Adipose tissue (tissue), 3 donors: Measurements from ENCODE around the gene FAM163B. TPM values are rescaled to one million over a fixed set of nuclear protein-coding genes. Genes with fewer than 3 reads are reported as not detected.

Source experiments
- H3K27ac ChIP-seq: one replicate; pipeline ENCODE4 v1.5.1; 2013; ENCODE audit warnings: low read depth, low read length
- WGBS, 3 donors: extraction: QIAGEN DNeasy Blood & Tissue Kit; methylation state at CpG; one replicate each; pipeline ENCODE4 v1.1.7; 2013; 5-methylcytosine and 5-hydroxymethylcytosine counted together
- polyA plus RNA-seq, 3 donors: library from polyadenylated mRNA; stranded (reverse); fragments of 200-250 nt; gene quantifications; one replicate each; pipeline ENCODE4 v1.2.3, GENCODE V29; 2013
- donor health status: healthy with polysubstance abuse.
- donor health status: Bipolar disorder and iron deficiency.
- donor health status: healthy.

The FAM163B gene
- polyA plus RNA-seq, 3 donors = not detected

- 82 to 92% (median 86%) methylated on average over 7 of the region's 7 CpGs for WGBS, 3 donors
- H3K27ac ChIP-seq = no peak overlapping the region
These were observed 32.1 kb upstream of the FAM163B start for GRCh38 chr9:133641396-133641655.

GRCh38 chr9:133640580-133641395 lies 31.6 kb upstream of the FAM163B start:
- 78 to 88% (median 86%) methylated on average over 13 of the region's 13 CpGs for WGBS, 3 donors
- no peak overlapping the region for H3K27ac ChIP-seq

- H3K27ac ChIP-seq = no peak overlapping the region
- 88 to 99% (median 92%) methylated on average over 7 of the region's 7 CpGs for WGBS, 3 donors
These were observed 31.0 kb upstream of the FAM163B start for GRCh38 chr9:133640160-133640559.

- WGBS, 3 donors = 86 to 91% (median 90%) methylated on average over 8 of the region's 8 CpGs
- H3K27ac ChIP-seq = no peak overlapping the region
These were observed 30.4 kb upstream of the FAM163B start for GRCh38 chr9:133639613-133640012.

- WGBS, 3 donors = 60 to 72% (median 72%) methylated on average over 8 of the region's 8 CpGs
- H3K27ac ChIP-seq = no peak overlapping the region
These were observed 29.5 kb upstream of the FAM163B start for GRCh38 chr9:133638711-133639110.

- WGBS, 3 donors = 46 to 73% (median 61%) methylated on average over 8 of the region's 8 CpGs
- no peak overlapping the region for H3K27ac ChIP-seq
These were observed 28.9 kb upstream of the FAM163B start for GRCh38 chr9:133638076-133638475.

GRCh38 chr9:133637451-133638055 lies 28.4 kb upstream of the FAM163B start:
- WGBS, 3 donors = 66 to 70% (median 68%) methylated on average over 12 of the region's 12 CpGs
- H3K27ac ChIP-seq = no peak overlapping the region

GRCh38 chr9:133636902-133637301 lies 27.7 kb upstream of the FAM163B start:
- H3K27ac ChIP-seq = no peak overlapping the region
- WGBS, 3 donors = 83 to 88% (median 87%) methylated on average over 12 of the region's 12 CpGs

- 87 to 89% (median 89%) methylated on average over 24 of the region's 24 CpGs for WGBS, 3 donors
- no peak within 1 kb of the TSS for H3K27ac ChIP-seq
These were observed 26.6 kb upstream of the FAM163B start, which contains the start of gene DBH for GRCh38 chr9:133635533-133636531. Gene DBH, plus strand, starts transcription at chr9:133636363. Its CDS starts 9 bp downstream, at chr9:133636372.

- 50 to 68% (median 61%) methylated on average over 6 of the region's 6 CpGs for WGBS, 3 donors
- H3K27ac ChIP-seq = no peak overlapping the region
These were observed 25.9 kb upstream of the FAM163B start for GRCh38 chr9:133635098-133635497.

- no peak overlapping the region for H3K27ac ChIP-seq
- 31 to 47% (median 43%) methylated on average over 24 of the region's 24 CpGs for WGBS, 3 donors
These were observed 25.0 kb upstream of the FAM163B start for GRCh38 chr9:133634081-133634691.

GRCh38 chr9:133633681-133634080 lies 24.5 kb upstream of the FAM163B start:
- H3K27ac ChIP-seq = no peak overlapping the region
- 35 to 45% (median 42%) methylated on average over 8 of the region's 8 CpGs for WGBS, 3 donors

- H3K27ac ChIP-seq = no peak overlapping the region
- 48 to 57% (median 53%) methylated on average over 26 to 27 of the region's 27 CpGs for WGBS, 3 donors
These were observed 23.9 kb upstream of the FAM163B start for GRCh38 chr9:133632806-133633680.

- no peak overlapping the region for H3K27ac ChIP-seq
- WGBS, 3 donors = 89 to 96% (median 93%) methylated on average over 12 of the region's 12 CpGs
These were observed 21.9 kb upstream of the FAM163B start for GRCh38 chr9:133631111-133631510.

- no peak overlapping the region for H3K27ac ChIP-seq
- WGBS, 3 donors = 81 to 90% (median 86%) methylated on average over 23 of the region's 23 CpGs
These were observed 20.3 kb upstream of the FAM163B start for GRCh38 chr9:133629221-133630110.

- no peak overlapping the region for H3K27ac ChIP-seq
- 65 to 70% (median 67%) methylated on average over 8 of the region's 8 CpGs for WGBS, 3 donors
These were observed 19.6 kb upstream of the FAM163B start for GRCh38 chr9:133628766-133629165.

- 75 to 83% (median 81%) methylated on average over 3 of the region's 3 CpGs for WGBS, 3 donors
- H3K27ac ChIP-seq = no peak overlapping the region
These were observed 18.2 kb upstream of the FAM163B start for GRCh38 chr9:133627341-133627740.
